ENCODE data around the gene BARHL1. TPM values are rescaled to one million over a fixed set of nuclear protein-coding genes. Genes with fewer than 3 reads are reported as not detected.

Gene BARHL1
- total RNA-seq, 1 experiment from 2014 or later = not detected

- POLR2A ChIA-PET = no interaction called here
- Histone ChIP-seq H3K9me2 (ENCODE audit: insufficient read depth) (no peaks in the 10 kb centered on the region), H3K79me2 (ENCODE audit: insufficient read depth, low read length) (no peaks in the 10 kb centered on the region), H3K9ac (ENCODE audit: low read length) (no peak overlapping the region), H3K4me1 (ENCODE audit: control insufficient read depth in 1 of 2, insufficient read depth in 2 of 2, low read length in 2 of 2) (peaks cover 0 to 9% of the 10 kb centered on the region in 2 experiments; a peak in 2 of 4 replicates), H3K4me2 (ENCODE audit: low read length) (no peak overlapping the region), H3K36me3 (ENCODE audit: control insufficient read depth in 1 of 2, insufficient read depth in 2 of 2, low read length in 2 of 2) (no peaks in the 10 kb centered on the region), H2AFZ (ENCODE audit: low read depth, low read length, poor library complexity, severe bottlenecking) (no peak overlapping the region), H3K4me3 (replicated peaks in 1 of 2; ENCODE audit: low read depth in 1 of 2, low read length in 2 of 2) (no peak overlapping the region), H3K27me3 (ENCODE audit: insufficient read depth, low read length) (no peaks in the 10 kb centered on the region), H3K27ac (ENCODE audit: low read depth, low read length) (no peak overlapping the region), H3K9me3 (ENCODE audit: control insufficient read depth in 1 of 2, insufficient read depth in 1 of 2, low read depth in 1 of 2, low read length in 2 of 2) (no peaks in the 10 kb centered on the region), H4K20me1 (ENCODE audit: insufficient read depth) (no peaks in the 10 kb centered on the region)
- no peak for ATAC-seq
- no peak for DNase-seq (ENCODE audit: low read depth, low spot score)
- no TSS peak for BruUV-seq (replicated peaks)
- CTCF ChIA-PET = no interaction called here
- TF ChIP-seq SIN3A (IDR thresholded peaks at IDR 0.05; ENCODE audit: low read depth) = no peak
- TF ChIP-seq POLR2AphosphoS5 (IDR thresholded peaks at IDR 0.05; ENCODE audit: low read depth, low read length) = no peak
- TF ChIP-seq RAD21 (IDR thresholded peaks at IDR 0.05; ENCODE audit: low read depth) = no peak
- no peak for TF ChIP-seq ZBTB33 (IDR thresholded peaks at IDR 0.05; ENCODE audit: extremely low read depth, insufficient replicate concordance, low read length)
- TF ChIP-seq SRF (IDR thresholded peaks at IDR 0.05; ENCODE audit: low read depth) = no peak
- no peak for TF ChIP-seq CEBPB (IDR thresholded peaks at IDR 0.05; ENCODE audit: low read depth)
- TF ChIP-seq ZNF274 (IDR thresholded peaks at IDR 0.05; ENCODE audit: low read depth, low read length) = no peak
- TF ChIP-seq CBX3 (IDR thresholded peaks at IDR 0.05; ENCODE audit: low read depth) = no peak
- TF ChIP-seq EZH2phosphoT487 (IDR thresholded peaks at IDR 0.05; ENCODE audit: borderline replicate concordance) = no peak
- no peak for TF ChIP-seq POLR2A (IDR thresholded peaks at IDR 0.05; ENCODE audit: borderline replicate concordance, extremely low read depth, insufficient read depth, insufficient read length)
- no peak for TF ChIP-seq ATF3 (IDR thresholded peaks at IDR 0.05)
- RAD21 ChIA-PET (ENCODE audit: low non-redundant PET in 1 of 2, low total read pairs in 2 of 2, uncharacterized antibody in 2 of 2, unreplicated experiment in 2 of 2) = no interaction called here
- intact Hi-C loops (cut with micrococcal nuclease) = no loop called here
Observed at GRCh38 chr9:132586830-132587591, 4.6 kb downstream of the BARHL1 start.

Measured in HCT116 (cell line).